ENCODE results near the gene ALPK1.
"Not testable (repeated sequence)": the region's sequence is repeated elsewhere in the genome, so short reads cannot be mapped to it uniquely, and the experiment has no call there.

Gene ALPK1

GRCh38 chr4:112442226-112442625 is 145.1 kb downstream of the ALPK1 start:
- H3K4me3 ChIP-seq (ENCODE audit: insufficient read depth in 1 of 2, low read depth in 1 of 2, low read length in 2 of 2); H2AK5ac ChIP-seq (ENCODE audit: low read length, severe bottlenecking); H4K8ac ChIP-seq (ENCODE audit: low read length); H2BK12ac ChIP-seq (ENCODE audit: low read length in 2 of 2); H3K4me1 ChIP-seq (ENCODE audit: control insufficient read depth, insufficient read depth, low read depth, low read length); H3K4me2 ChIP-seq (ENCODE audit: low read length, poor library complexity, severe bottlenecking); H3K4ac ChIP-seq (ENCODE audit: low read depth in 1 of 2, low read length in 2 of 2); H3K14ac ChIP-seq (ENCODE audit: low read length in 2 of 2); H2BK120ac ChIP-seq (ENCODE audit: low read depth, low read length); H2BK15ac ChIP-seq (ENCODE audit: low read depth, poor library complexity, severe bottlenecking); H3K27me3 ChIP-seq (ENCODE audit: control insufficient read depth in 1 of 2, insufficient read depth in 1 of 2, low read length in 2 of 2); H3K9ac ChIP-seq (ENCODE audit: low read length); H3K18ac ChIP-seq (ENCODE audit: low read depth in 1 of 2, low read length in 2 of 2); H4K91ac ChIP-seq (ENCODE audit: low read length); H3K23ac ChIP-seq (ENCODE audit: low read length in 2 of 2); H3K79me1 ChIP-seq (replicated peaks; ENCODE audit: low read length, poor library complexity, severe bottlenecking); H3K27ac ChIP-seq (ENCODE audit: low read length, poor library complexity, severe bottlenecking); H2BK5ac ChIP-seq (ENCODE audit: low read depth, low read length, poor library complexity, severe bottlenecking); DNase-seq; H2AFZ ChIP-seq (ENCODE audit: low read depth, low read length): not testable (repeated sequence)
- peaks cover 20% of the 10 kb centered on the region for H3K9me3 ChIP-seq (ENCODE audit: control insufficient read depth, low read length)
- peaks cover 0 to 55% of the 10 kb centered on the region in 2 experiments for H3K36me3 ChIP-seq (ENCODE audit: control insufficient read depth in 1 of 2, insufficient read depth in 2 of 2, low read depth in 1 of 2, low read length in 2 of 2)
- WGBS, result no CpG with 5 or more reads among the region's 2 CpGs

- no peak overlapping the region for H3K18ac ChIP-seq (ENCODE audit: low read depth in 1 of 2, low read length in 2 of 2)
- peaks cover 20% of the 10 kb centered on the region for H3K9me3 ChIP-seq (ENCODE audit: control insufficient read depth, low read length)
- H3K4ac ChIP-seq (ENCODE audit: low read depth in 1 of 2, low read length in 2 of 2), result no peak overlapping the region
- H2BK5ac ChIP-seq (ENCODE audit: low read depth, low read length, poor library complexity, severe bottlenecking), result peak overlapping the region; percentile 44
- WGBS, result 87% methylated on average over 4 of the region's 8 CpGs
- no peak overlapping the region for H2BK15ac ChIP-seq (ENCODE audit: low read depth, poor library complexity, severe bottlenecking)
- H3K23ac ChIP-seq (ENCODE audit: low read length in 2 of 2), result no peak overlapping the region
- peaks cover 0 to 8% of the 10 kb centered on the region in 2 experiments for H3K36me3 ChIP-seq (ENCODE audit: control insufficient read depth in 1 of 2, insufficient read depth in 2 of 2, low read depth in 1 of 2, low read length in 2 of 2)
- no peak overlapping the region for H3K4me2 ChIP-seq (ENCODE audit: low read length, poor library complexity, severe bottlenecking)
- H3K79me1 ChIP-seq (replicated peaks; ENCODE audit: low read length, poor library complexity, severe bottlenecking), result no peaks in the 10 kb centered on the region
- no peak overlapping the region for H3K27ac ChIP-seq (ENCODE audit: low read length, poor library complexity, severe bottlenecking)
- no peak overlapping the region for H4K91ac ChIP-seq (ENCODE audit: low read length)
- no peak overlapping the region for H3K4me3 ChIP-seq (ENCODE audit: insufficient read depth in 1 of 2, low read depth in 1 of 2, low read length in 2 of 2)
- H2AFZ ChIP-seq (ENCODE audit: low read depth, low read length), result no peak overlapping the region
- no peaks in the 10 kb centered on the region for H3K27me3 ChIP-seq (ENCODE audit: control insufficient read depth in 1 of 2, insufficient read depth in 1 of 2, low read length in 2 of 2)
- H3K14ac ChIP-seq (ENCODE audit: low read length in 2 of 2), result no peak overlapping the region
- H3K9ac ChIP-seq (ENCODE audit: low read length), result no peak overlapping the region
- no peak overlapping the region for H4K8ac ChIP-seq (ENCODE audit: low read length)
- no peak overlapping the region for H2AK5ac ChIP-seq (ENCODE audit: low read length, severe bottlenecking)
- DNase-seq, result no peak
- H2BK120ac ChIP-seq (ENCODE audit: low read depth, low read length), result no peak overlapping the region
- H2BK12ac ChIP-seq (ENCODE audit: low read length in 2 of 2), result no peak overlapping the region
- H3K4me1 ChIP-seq (ENCODE audit: control insufficient read depth, insufficient read depth, low read depth, low read length), result no peaks in the 10 kb centered on the region
These were observed 151.3 kb downstream of the ALPK1 start for GRCh38 chr4:112448306-112449132.

GRCh38 chr4:112449708-112450107 is 152.5 kb downstream of the ALPK1 start:
- H3K4me3 ChIP-seq (ENCODE audit: insufficient read depth in 1 of 2, low read depth in 1 of 2, low read length in 2 of 2), result no peak overlapping the region
- H3K9ac ChIP-seq (ENCODE audit: low read length), result no peak overlapping the region
- no peak overlapping the region for H4K91ac ChIP-seq (ENCODE audit: low read length)
- no peak overlapping the region for H2BK12ac ChIP-seq (ENCODE audit: low read length in 2 of 2)
- 97% methylated on average over 3 of the region's 3 CpGs for WGBS
- no peak overlapping the region for H2AK5ac ChIP-seq (ENCODE audit: low read length, severe bottlenecking)
- H3K18ac ChIP-seq (ENCODE audit: low read depth in 1 of 2, low read length in 2 of 2), result no peak overlapping the region
- no peaks in the 10 kb centered on the region for H3K79me1 ChIP-seq (replicated peaks; ENCODE audit: low read length, poor library complexity, severe bottlenecking)
- H2BK15ac ChIP-seq (ENCODE audit: low read depth, poor library complexity, severe bottlenecking), result no peak overlapping the region
- no peak overlapping the region for H3K23ac ChIP-seq (ENCODE audit: low read length in 2 of 2)
- H3K27ac ChIP-seq (ENCODE audit: low read length, poor library complexity, severe bottlenecking), result no peak overlapping the region
- H3K36me3 ChIP-seq (ENCODE audit: control insufficient read depth in 1 of 2, insufficient read depth in 2 of 2, low read depth in 1 of 2, low read length in 2 of 2), result peaks cover 0 to 8% of the 10 kb centered on the region in 2 experiments
- no peak overlapping the region for H2BK5ac ChIP-seq (ENCODE audit: low read depth, low read length, poor library complexity, severe bottlenecking)
- no peak overlapping the region for H3K4me2 ChIP-seq (ENCODE audit: low read length, poor library complexity, severe bottlenecking)
- no peak overlapping the region for H2AFZ ChIP-seq (ENCODE audit: low read depth, low read length)
- no peak overlapping the region for H2BK120ac ChIP-seq (ENCODE audit: low read depth, low read length)
- DNase-seq, result no peak
- no peak overlapping the region for H3K14ac ChIP-seq (ENCODE audit: low read length in 2 of 2)
- no peaks in the 10 kb centered on the region for H3K27me3 ChIP-seq (ENCODE audit: control insufficient read depth in 1 of 2, insufficient read depth in 1 of 2, low read length in 2 of 2)
- H3K4ac ChIP-seq (ENCODE audit: low read depth in 1 of 2, low read length in 2 of 2), result no peak overlapping the region
- H3K4me1 ChIP-seq (ENCODE audit: control insufficient read depth, insufficient read depth, low read depth, low read length), result no peaks in the 10 kb centered on the region
- no peak overlapping the region for H4K8ac ChIP-seq (ENCODE audit: low read length)
- H3K9me3 ChIP-seq (ENCODE audit: control insufficient read depth, low read length), result peaks cover 14% of the 10 kb centered on the region

- Histone ChIP-seq H3K27me3 (ENCODE audit: control insufficient read depth in 1 of 2, insufficient read depth in 1 of 2, low read length in 2 of 2) (no peaks in the 10 kb centered on the region), H3K4me1 (ENCODE audit: control insufficient read depth, insufficient read depth, low read depth, low read length) (no peaks in the 10 kb centered on the region), H3K18ac (ENCODE audit: low read depth in 1 of 2, low read length in 2 of 2) (no peak overlapping the region), H3K27ac (ENCODE audit: low read length, poor library complexity, severe bottlenecking) (no peak overlapping the region), H2AFZ (ENCODE audit: low read depth, low read length) (no peak overlapping the region), H4K91ac (ENCODE audit: low read length) (no peak overlapping the region), H2BK15ac (ENCODE audit: low read depth, poor library complexity, severe bottlenecking) (no peak overlapping the region), H2BK5ac (ENCODE audit: low read depth, low read length, poor library complexity, severe bottlenecking) (no peak overlapping the region), H3K9ac (ENCODE audit: low read length) (no peak overlapping the region), H3K14ac (ENCODE audit: low read length in 2 of 2) (no peak overlapping the region), H3K4ac (ENCODE audit: low read depth in 1 of 2, low read length in 2 of 2) (no peak overlapping the region), H4K8ac (ENCODE audit: low read length) (no peak overlapping the region), H2AK5ac (ENCODE audit: low read length, severe bottlenecking) (no peak overlapping the region), H2BK120ac (ENCODE audit: low read depth, low read length) (no peak overlapping the region), H3K79me1 (replicated peaks; ENCODE audit: low read length, poor library complexity, severe bottlenecking) (no peaks in the 10 kb centered on the region), H3K4me3 (ENCODE audit: insufficient read depth in 1 of 2, low read depth in 1 of 2, low read length in 2 of 2) (no peak overlapping the region), H3K23ac (ENCODE audit: low read length in 2 of 2) (no peak overlapping the region), H3K4me2 (ENCODE audit: low read length, poor library complexity, severe bottlenecking) (no peak overlapping the region), H3K36me3 (ENCODE audit: control insufficient read depth in 1 of 2, insufficient read depth in 2 of 2, low read depth in 1 of 2, low read length in 2 of 2) (peaks cover 0 to 4% of the 10 kb centered on the region in 2 experiments), H3K9me3 (ENCODE audit: control insufficient read depth, low read length) (no peaks in the 10 kb centered on the region), H2BK12ac (ENCODE audit: low read length in 2 of 2) (no peak overlapping the region)
- WGBS, result 56% methylated on average over 2 of the region's 4 CpGs
- no peak for DNase-seq
These were observed 153.9 kb downstream of the ALPK1 start for GRCh38 chr4:112451104-112451503.
